ENCODE data around the gene PRPF40B. TPM values are rescaled to one million over a fixed set of nuclear protein-coding genes. Genes with fewer than 3 reads are reported as not detected.
A peak's percentile ranks its signal among the peaks of the same experiment; 100 is the strongest.
"Not testable (repeated sequence)": the region's sequence is repeated elsewhere in the genome, so short reads cannot be mapped to it uniquely, and the experiment has no call there.

PRPF40B gene
- polyA plus RNA-seq, 2 of the 4 experiments (the other 2 are of a cell fraction): 15.0 to 17.0 TPM

DNA sequence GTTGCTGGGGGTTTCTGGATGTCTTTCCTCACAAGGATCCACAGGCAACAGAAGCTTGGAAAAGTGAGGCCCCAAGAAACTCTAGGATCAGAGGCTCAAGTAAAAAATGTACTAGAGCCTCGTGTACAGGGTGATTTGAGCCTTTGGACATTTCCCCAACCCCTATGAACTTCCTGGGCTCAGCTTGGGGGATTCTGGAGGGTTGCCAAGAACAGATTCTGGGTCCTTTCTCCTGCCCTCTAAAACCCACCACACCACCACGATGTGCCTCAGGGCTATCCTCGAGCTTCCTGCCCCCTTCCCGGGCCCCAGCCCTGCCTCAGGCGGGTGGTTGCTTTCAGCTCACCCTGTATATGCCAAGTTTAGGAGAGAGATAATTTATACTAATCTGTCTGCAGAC lies 18.5 kb upstream of the PRPF40B start:
- POLR2A ChIA-PET: interaction anchor here (1.3 kb wide), 1 partner anchor 18 kb away, joined by 6 read pairs; the partner anchor contains the start of gene PRPF40B
- FAIRE-seq: no peak
- H3K9me3 ChIP-seq: no peaks in the 10 kb centered on the region
- H3K27ac ChIP-seq: no peak overlapping the region
- H3K4me3 ChIP-seq: no peak overlapping the region
- TF ChIP-seq PHF8 (IDR thresholded peaks at IDR 0.05; ENCODE audit: borderline replicate concordance, low read depth) (no peak), CHD2 (IDR thresholded peaks at IDR 0.05; ENCODE audit: low read length, partially characterized antibody) (no peak), HOXA7 (CRISPR knock-in tag; IDR thresholded peaks at IDR 0.05) (no peak), JUN (IDR thresholded peaks at IDR 0.05) (no peak), NPAS2 (CRISPR knock-in tag; IDR thresholded peaks at IDR 0.05; ENCODE audit: borderline replicate concordance) (no peak), CBX8 (IDR thresholded peaks at IDR 0.05) (no peak), HOXB13 (CRISPR knock-in tag; IDR thresholded peaks at IDR 0.05; ENCODE audit: low read depth) (no peak)
- TF ChIP-seq, protein P1, sequence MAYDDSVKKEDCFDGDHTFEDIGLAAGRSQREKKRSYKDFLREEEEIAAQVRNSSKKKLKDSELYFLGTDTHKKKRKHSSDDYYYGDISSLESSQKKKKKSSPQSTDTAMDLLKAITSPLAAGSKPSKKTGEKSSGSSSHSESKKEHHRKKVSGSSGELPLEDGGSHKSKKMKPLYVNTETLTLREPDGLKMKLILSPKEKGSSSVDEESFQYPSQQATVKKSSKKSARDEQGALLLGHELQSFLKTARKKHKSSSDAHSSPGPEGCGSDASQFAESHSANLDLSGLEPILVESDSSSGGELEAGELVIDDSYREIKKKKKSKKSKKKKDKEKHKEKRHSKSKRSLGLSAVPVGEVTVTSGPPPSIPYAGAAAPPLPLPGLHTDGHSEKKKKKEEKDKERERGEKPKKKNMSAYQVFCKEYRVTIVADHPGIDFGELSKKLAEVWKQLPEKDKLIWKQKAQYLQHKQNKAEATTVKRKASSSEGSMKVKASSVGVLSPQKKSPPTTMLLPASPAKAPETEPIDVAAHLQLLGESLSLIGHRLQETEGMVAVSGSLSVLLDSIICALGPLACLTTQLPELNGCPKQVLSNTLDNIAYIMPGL (CRISPR knock-in tag; IDR thresholded peaks at IDR 0.05; ENCODE audit: borderline replicate concordance): no peak
- TF ChIP-seq, protein P2, sequence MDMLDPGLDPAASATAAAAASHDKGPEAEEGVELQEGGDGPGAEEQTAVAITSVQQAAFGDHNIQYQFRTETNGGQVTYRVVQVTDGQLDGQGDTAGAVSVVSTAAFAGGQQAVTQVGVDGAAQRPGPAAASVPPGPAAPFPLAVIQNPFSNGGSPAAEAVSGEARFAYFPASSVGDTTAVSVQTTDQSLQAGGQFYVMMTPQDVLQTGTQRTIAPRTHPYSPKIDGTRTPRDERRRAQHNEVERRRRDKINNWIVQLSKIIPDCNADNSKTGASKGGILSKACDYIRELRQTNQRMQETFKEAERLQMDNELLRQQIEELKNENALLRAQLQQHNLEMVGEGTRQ (IDR thresholded peaks at IDR 0.05): no peak
- TF ChIP-seq, protein P3, sequence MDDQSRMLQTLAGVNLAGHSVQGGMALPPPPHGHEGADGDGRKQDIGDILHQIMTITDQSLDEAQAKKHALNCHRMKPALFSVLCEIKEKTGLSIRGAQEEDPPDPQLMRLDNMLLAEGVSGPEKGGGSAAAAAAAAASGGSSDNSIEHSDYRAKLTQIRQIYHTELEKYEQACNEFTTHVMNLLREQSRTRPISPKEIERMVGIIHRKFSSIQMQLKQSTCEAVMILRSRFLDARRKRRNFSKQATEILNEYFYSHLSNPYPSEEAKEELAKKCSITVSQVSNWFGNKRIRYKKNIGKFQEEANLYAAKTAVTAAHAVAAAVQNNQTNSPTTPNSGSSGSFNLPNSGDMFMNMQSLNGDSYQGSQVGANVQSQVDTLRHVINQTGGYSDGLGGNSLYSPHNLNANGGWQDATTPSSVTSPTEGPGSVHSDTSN (IDR thresholded peaks at IDR 0.05): no peak
- CTCF ChIA-PET: interaction anchor here (1.1 to 4.7 kb wide), 2 partner anchors 24 to 32 kb away, joined by 3 to 19 read pairs; no protein-coding TSS in a partner anchor
- no peak overlapping the region for H3K4me2 ChIP-seq
- DNase-seq (ENCODE audit: low read depth in 1 of 2, low spot score in 1 of 2): no peak
- H3K4me1 ChIP-seq: no peaks in the 10 kb centered on the region
- no peak for ATAC-seq
- WGBS (ENCODE audit: missing lambda C conversion rate): 77% methylated on average over 5 of the region's 5 CpGs

DNA sequence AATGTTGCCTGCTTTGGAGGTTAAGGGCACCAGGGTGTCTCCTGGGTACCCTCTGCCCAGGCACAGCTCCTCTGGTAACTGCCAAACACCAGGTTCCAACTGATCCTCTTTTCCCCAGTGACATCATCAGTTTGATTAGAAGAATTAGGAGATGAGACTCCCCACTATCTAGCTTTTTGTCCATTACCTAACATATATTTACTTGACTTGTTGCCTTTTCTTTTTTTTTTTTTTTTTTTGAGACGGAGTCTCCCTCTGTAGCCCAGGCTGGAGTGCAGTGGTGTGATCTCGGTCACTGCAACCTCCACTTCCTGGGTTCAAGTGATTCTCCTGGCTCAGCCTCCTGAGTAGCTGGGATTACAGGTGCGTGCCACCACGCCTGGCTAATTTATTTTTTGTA lies 17.8 kb upstream of the PRPF40B start, which contains the start of gene FAM186B:
Gene FAM186B (minus strand): TSS at position 101 of the 400 bp plus-strand sequence. CDS start 162 bp downstream, outside the sequence.
- ATAC-seq; H3K4me2 ChIP-seq; H3K9me3 ChIP-seq; H3K4me3 ChIP-seq; H3K4me1 ChIP-seq; DNase-seq (ENCODE audit: low read depth in 1 of 2, low spot score in 1 of 2); FAIRE-seq; H3K27ac ChIP-seq: not testable (repeated sequence)
- ChIA-PET POLR2A (interaction anchor here (1.3 kb wide), 1 partner anchor 17 kb away, joined by 6 read pairs; the partner anchor contains the start of gene PRPF40B), CTCF (interaction anchor here (4.7 kb wide), 1 partner anchor 25 kb away, joined by 19 read pairs; no protein-coding TSS in a partner anchor)
- 92% methylated on average over 4 of the region's 4 CpGs for WGBS (ENCODE audit: missing lambda C conversion rate)

DNA sequence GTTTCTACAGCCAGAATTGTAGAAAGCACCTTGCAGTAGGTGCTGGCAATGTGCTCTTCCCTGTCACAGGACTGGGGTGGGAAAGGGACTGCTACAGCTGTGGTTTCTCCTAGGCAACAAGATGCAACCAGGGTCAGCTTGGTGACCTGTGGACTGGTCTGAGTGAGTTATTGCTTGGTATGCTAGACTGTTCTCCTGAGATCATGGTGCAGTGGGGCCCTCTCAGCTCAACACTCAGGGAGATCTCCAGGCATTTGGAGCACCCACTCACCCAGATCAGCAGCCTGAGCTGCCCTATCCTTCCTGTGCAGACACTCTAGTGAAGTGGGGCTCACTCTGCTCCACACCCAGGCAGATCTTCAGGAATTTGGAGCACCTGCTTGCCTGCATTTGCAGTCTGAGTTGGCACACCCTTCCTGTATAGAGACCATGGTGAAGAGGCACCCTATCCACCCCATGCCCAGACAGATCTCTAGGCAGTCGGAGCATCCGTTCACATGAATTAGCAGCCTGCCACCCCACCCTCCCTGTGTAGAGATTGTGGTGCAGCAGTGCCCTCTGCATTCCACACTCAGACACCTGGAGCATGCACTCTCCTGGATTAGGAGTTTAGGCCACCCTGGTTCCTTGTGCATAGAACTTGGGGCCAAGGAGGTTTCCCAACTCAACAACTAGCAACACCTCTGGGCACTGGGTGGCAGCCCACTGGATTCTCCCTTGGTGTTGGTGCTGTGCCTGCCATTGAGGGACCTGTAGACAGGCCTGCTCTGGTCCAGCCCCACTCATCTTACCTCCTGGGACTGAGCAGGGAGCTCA lies 14.1 kb upstream of the PRPF40B start:
- CTCF ChIA-PET: interaction anchor here (1.0 to 1.8 kb wide), 2 partner anchors 14 to 267 kb away, joined by 3 to 4 read pairs; partner anchors contain the start of gene PRPF40B

More for the DNA sequence above, 14.1 kb upstream of the PRPF40B start:
- 80% methylated on average over 1 of the region's 2 CpGs for WGBS (ENCODE audit: missing lambda C conversion rate)
- TF ChIP-seq JUNB (IDR thresholded peaks at IDR 0.05) (no peak), CBX2 (IDR thresholded peaks at IDR 0.05; ENCODE audit: borderline replicate concordance, low read depth) (no peak), ESRRA (IDR thresholded peaks at IDR 0.05; ENCODE audit: borderline replicate concordance, low read length) (no peak), EHMT2 (IDR thresholded peaks at IDR 0.05; ENCODE audit: low read depth) (no peak), RCOR1 (IDR thresholded peaks at IDR 0.05; ENCODE audit: low read depth, low read length) (no peak), MAFK (IDR thresholded peaks at IDR 0.05; ENCODE audit: partially characterized antibody) (no peak)
- TF ChIP-seq, protein P3 (IDR thresholded peaks at IDR 0.05): no peak
- TF ChIP-seq, protein P1 (CRISPR knock-in tag; IDR thresholded peaks at IDR 0.05; ENCODE audit: borderline replicate concordance): no peak
- TF ChIP-seq, protein P4, sequence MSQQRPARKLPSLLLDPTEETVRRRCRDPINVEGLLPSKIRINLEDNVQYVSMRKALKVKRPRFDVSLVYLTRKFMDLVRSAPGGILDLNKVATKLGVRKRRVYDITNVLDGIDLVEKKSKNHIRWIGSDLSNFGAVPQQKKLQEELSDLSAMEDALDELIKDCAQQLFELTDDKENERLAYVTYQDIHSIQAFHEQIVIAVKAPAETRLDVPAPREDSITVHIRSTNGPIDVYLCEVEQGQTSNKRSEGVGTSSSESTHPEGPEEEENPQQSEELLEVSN (IDR thresholded peaks at IDR 0.05; ENCODE audit: borderline replicate concordance, low read depth): no peak
- TF ChIP-seq, protein P5, sequence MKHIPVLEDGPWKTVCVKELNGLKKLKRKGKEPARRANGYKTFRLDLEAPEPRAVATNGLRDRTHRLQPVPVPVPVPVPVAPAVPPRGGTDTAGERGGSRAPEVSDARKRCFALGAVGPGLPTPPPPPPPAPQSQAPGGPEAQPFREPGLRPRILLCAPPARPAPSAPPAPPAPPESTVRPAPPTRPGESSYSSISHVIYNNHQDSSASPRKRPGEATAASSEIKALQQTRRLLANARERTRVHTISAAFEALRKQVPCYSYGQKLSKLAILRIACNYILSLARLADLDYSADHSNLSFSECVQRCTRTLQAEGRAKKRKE (CRISPR knock-in tag; IDR thresholded peaks at IDR 0.05; ENCODE audit: low read depth): no peak
- Histone ChIP-seq H3K9me3 (peaks cover 7% of the 10 kb centered on the region; the same call in 1 of the 3 replicates), H3K4me1 (no peaks in the 10 kb centered on the region), H3K27ac (no peak overlapping the region), H3K4me2 (no peak overlapping the region), H3K4me3 (no peak overlapping the region)
- FAIRE-seq: no peak
- peak; percentile 56 to 61; a peak in 5 of 6 replicates for ATAC-seq
- DNase-seq (ENCODE audit: low read depth in 1 of 2, low spot score in 1 of 2): no peak
- POLR2A ChIA-PET: no interaction called here

Data from A549 (cell line).